ENCODE measurements around the gene NCR2.

NCR2 gene

DNA sequence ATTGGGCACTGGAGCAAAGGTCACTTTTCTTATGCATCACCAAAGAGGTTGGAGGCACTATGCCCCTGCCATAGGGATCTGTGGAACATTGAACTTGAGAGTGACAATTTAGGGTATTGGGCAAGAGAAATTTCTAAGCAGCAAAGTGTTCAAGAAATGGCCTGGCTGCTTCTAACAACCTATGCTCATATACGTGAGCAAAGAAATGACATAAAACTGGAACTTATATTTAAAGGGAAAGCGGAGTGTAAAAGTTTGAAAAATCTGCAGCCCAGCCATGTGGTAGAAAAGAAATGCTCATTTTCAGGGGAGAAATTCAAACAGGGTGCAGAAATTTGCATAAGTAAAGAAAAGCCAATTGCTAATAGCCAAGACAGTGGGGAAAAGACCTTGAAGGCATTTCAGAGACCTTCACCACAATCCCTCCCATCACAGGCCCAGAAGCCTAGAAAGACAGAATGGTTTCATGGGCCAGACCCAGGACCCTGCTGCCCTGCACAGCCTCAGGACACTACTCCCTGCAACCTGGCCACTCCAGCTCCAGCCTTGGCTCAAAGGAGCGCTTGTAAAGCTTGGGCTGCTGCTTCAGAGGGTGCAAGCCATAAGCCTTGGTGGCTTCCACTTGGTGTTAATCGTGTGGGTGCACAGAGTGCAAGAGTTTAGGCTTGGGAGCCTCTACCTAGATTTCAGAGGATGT is 24.4 kb downstream of the NCR2 start:
- no peak for DNase-seq

DNA sequence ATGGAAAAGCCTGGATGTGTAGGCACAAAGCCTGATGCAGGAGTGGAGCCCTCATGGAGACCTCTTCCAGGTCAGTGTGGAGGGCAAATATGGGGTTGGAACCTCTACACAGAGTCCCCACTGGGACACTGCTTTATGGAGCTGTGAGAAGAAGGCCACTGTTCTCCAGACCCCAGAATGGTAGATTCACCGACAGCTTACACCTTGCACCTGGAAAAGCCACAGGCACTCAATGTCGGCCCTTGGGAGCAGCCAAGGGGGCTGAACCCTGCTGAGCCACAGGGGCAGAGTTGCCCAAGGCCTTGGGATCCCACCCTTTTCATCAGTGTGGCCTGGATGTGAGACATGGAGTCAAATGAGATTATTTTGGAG is 24.9 kb downstream of the NCR2 start:
- DNase-seq = no peak

DNA sequence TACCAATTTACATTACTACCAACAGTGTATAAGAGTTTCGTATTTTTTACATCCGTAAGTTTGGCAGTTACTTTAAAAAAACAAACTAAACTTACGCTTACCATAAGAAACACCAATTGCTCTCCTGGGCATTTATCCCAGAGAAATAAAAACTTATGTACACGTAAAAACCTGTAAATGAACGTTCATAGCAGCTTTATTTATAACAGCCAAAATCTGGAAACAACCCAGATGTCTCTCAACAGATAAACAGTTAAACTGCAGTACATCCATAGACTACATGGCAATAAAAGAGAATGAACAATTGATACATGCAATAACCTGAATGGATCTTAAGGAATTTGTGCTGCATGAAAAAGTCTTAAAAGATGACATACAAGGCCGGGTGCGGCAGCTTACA is 30.7 kb downstream of the NCR2 start:
- DNase-seq = no peak

DNA sequence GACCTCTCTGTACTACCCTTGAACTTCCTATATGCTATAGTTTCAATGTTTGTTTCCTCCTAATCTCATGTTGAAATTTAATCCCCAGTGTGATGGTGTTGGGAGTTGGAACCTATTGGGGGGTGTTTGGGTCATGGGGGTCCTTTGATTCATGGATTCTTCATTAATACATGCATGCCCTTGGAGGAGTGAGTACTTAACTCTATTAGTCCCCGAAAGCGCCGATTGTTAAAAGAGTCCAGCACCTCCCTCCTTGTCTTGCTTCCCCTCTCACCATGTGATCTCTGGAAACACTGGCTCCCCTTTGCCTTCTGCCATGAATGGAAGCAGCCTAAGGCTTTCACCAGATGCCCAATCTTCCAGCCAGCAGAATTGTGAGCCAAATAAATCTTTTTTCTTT is 31.7 kb downstream of the NCR2 start:
- DNase-seq = no peak

DNA sequence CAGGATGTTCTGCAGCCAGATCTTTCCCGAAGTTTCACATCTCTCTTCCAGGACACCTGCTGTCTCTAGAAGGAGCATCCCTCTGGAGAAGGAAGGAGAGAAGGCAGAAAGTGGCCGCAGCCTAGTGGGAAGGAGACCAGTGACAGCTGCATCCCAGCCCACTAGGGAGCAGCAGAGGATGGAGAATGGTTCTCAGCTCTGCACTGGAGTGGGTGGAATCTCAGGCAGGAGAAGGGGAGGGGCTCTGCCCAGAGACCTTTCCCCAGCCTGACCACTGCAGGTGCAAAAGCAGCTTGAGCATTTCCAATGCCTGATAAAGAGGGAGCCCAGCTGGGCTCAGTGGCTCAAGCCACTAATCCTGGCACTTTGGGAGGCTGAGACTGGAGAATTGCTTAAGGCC is 32.3 kb downstream of the NCR2 start:
- no peak for DNase-seq

DNA sequence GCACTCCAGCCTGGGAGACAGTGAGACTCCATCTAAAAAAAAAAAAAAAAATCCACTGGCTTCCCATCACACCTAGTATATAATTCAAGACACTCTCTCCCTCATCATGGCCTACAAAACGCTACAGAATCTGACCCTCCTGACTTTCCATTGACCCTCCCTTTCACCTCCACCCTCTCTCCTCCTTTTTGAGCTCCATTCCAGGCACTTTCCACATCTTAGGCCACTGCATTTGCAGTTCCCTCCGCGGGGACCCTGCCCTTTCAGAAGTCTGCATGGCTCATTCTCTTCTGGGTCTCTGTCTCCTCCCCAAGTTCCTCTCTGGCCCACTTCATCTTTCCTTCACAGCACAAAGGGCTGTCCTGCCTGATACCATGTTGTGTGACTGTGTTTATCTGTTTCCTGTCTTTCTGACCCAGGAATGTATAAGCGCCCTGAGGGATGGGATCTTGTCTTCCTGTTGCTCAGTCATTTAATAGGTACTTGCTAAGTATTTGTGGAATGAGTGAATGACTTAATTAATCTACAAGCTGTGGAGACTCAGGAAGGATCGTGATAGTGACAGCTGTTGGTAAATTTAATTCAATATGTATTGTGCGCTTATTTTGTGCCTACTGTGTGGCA is 35.2 kb downstream of the NCR2 start:
- no peak for DNase-seq

DNA sequence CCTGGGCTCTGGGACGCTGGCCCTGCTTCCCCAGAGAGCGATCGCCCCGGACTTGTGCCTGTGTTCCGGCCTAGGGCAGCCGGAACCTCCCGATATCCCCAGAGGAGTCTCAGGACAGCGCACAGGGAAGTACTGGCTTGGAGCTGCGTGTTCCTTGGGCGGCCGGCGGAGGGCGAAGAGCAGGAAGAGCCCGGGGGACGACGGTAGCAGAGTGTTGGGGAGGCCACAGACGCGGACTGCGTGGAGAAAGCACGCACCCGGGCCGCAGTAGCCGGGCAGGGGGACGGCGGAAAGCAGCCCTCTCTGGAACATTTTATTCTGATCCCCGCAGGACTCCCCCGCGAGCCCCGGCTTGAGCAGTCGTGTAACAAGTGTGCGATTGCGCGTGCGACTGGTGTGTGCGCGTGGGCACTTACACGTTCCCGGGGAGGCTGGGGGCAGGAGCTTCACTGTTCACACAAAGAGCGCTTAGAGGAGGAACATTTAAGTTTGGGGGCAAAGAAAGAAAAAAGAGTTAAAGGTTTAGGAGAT is 36.1 kb downstream of the NCR2 start:
- DNase-seq = no peak

DNA sequence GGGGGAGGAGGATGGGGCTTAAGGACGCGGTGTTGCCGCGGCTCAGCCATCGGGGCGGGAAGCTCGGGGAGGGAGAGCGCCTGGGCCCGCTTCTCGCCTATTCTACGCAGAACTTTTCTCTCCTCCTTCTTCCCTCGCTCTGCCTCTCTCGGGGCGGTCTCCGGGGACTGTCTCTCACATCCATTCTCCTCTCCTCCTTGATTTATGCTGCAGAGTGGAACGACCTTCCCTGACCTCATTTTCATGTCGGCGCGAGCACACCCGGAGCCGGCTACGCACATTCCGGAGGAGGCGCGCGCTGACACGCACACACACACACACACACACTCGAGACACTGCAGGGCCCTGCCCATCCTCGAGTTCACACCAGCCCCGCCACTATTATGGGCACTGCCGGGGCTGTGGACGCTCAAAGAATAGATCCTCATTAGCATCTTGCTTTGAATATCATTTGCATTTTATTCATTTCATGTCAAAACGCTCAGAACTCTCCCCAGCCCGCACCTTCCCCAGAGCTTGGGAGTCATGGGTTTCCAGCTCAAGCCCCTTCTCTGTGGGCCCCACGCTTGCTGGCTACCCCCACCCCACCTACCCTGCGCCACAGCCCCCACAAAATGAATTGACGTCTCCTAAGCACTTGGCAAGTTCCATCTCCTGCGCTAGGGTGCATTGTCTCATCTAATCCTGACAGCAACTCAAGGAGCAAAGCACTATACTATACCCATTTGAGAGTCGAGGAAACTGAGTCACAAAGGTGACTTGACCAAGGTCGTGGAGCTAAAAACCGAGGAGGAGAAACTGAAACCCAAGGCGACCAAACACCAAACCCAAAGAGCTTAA is 36.8 kb downstream of the NCR2 start:
- no peak for DNase-seq

DNA sequence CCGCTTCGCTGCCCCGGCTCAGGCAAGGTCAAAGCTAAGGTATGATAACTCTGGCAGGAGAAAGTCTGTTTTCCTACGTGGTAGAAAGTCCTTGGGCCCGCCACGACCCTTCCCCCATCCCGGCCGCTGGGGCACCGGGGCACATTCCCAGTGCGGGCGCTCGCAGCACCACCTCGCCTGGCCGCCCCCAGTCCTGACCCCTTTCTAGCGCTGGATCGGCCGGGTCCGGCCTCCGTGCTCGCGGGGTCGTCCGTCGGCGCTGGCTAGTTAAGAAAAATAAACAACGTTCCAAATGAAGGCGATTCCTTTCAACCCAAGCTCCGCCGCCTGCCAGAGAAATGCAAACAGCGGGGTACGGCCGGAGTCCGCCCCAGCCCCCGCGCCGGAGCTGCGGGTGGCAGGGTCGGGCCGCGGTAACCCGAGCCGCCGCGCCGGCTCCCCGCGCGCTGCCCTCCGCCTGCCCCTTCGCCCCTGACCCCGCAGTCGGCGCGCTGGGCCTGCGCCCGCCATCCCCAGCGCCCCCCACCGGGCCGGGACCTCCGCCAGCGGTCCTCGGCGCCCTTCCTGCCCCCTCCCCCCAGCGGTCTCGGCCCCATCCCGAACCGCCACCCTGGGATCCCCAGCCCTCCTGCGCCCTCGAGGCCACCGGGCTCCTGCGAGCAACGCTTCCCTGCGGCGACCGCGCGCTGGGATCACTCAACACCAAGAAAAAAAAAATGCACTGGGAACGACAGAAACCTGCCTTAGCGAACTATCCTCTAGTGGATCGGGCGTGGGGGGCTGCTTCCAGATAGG is 37.6 kb downstream of the NCR2 start:
- no peak for DNase-seq

DNA sequence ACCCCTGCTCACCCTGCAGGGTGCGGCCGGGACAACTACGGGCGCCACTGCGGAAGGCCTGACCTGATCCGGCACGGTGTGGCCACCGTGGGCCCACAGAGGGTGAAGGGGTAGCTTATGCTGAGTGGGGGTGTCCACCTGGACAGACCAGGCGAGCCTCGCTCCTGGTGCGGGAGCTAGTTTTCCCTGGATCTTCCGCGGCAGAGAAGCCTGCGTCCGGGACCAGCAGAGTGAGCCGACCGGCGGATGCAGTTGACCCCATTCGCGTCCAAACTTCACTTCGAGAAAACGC is 38.2 kb downstream of the NCR2 start:
- no peak for DNase-seq

DNA sequence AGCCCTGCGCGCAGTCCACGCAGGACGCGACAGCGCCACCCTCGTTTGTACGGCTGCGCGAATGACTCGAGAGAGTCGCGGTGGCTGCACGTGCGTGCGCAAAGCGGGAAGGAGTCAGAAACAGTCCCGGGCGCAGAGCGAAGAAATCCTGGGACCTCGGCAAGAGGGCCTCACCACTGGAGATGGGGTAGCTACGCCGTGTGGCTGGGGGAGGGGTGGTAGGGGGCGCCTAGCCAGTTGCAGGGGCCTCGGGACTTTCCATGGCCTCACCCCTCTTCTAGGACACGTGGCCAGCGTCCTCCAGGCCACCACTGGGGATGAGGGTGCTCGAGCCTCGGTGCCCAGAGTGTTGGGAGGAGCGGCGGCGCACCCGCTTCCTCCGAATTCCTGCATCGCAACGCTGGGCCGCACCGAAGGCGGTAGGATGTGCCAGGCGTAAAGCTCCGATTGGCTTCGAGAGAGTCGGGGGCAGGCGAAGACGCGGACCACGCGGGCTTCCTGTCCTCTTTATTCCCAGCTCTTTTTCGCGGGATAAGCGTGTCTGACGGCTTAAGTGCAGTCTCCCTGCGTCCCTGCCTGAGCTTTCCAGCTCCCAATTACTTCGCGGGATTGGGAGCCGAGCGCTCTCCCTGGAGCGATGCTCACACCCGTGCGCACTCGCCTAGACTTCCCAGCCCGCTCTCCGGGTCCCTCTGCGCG is 38.7 kb downstream of the NCR2 start:
- DNase-seq = no peak

DNA sequence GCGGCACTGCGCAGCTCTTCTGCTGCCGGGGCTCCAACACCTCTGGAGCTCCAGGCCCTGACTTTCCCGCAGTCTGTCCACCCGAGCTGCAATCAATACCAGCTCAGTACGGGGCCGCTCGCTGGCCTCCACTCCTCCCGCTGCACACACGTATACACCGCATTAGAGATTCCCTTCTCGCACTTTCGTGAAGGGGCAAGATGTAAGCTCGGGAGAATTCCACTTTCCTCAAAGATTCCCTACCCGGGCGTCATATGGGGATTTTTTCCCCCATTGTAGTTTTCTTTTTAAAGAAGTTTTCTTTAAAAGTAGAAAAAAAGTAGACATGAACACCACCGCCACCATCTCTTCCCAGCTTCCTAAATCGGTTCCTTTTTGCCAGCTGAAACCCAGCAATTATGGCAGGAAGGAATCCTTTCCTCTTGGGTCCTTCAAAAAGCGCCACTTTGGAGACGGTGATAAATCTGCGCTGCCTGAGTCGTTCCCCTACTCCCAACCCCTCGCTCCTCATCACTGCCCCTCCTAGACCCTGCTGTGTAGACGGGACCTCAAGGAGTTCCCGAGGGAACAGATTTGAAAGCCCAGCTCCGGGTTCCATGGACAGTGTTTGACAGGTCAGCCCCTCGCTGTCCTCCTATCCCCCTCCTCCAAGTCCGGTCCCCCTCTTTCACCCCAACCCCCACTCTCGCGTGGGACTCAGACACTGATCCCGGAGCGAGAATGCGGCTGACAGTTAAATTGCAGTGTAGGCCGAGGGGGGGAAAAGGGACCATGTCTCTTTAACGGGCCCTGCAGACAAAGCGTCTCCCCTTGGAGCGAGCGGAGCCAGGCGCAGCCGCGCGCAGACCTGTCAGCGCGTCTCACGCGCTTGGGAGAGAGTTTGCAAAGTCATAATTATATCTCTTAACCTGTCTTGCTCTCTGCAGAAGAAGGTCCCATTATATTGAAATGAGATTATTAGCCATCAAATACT is 39.5 kb downstream of the NCR2 start:
- DNase-seq = no peak

DNA sequence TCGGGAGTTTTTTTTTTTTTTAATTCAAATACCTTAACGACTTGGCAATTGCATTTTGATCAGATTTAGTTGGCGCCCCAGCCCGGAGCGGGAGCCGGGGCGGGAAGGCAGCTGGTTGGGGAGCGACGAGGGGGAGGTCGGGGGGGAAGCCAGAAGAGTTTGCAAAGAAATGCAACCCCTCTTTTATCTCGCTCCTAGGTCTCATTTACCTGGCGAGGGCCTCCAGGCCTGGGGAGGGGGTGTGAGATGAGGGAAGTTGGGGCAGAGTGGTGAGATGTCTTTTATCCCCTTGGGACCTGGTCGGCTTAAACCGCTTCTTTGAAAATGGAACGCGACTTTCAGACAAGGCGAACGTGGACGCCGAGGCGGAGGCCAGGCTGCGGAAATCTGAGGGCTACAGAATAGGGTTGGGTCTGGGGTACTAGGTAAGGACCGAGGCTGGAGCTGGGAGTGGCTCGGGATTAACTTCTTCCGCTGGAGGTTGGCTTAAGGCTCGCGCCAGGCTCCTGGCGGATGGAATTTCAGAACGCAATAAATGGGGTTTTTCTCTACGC is 40.3 kb downstream of the NCR2 start:
- DNase-seq = no peak

DNA sequence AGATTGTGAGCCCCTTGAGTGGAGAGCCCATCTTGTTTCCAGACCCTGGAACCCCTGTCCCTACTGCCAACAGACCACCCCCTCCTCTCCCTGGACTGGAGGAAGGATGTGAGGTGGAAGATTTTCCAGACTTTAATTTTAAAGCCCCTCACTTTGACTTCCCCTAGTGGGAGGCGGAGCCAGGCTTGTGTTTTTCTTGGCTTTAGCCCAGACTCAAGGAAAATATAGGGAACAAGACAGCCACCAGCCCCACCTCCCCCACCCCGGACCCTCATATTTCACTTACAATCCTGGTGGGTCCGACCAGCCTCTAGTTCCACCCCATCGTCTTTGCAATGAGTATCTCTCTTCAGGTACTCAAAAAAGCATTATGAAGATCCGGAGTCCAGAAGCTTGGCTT is 40.8 kb downstream of the NCR2 start:
- DNase-seq = no peak

DNA sequence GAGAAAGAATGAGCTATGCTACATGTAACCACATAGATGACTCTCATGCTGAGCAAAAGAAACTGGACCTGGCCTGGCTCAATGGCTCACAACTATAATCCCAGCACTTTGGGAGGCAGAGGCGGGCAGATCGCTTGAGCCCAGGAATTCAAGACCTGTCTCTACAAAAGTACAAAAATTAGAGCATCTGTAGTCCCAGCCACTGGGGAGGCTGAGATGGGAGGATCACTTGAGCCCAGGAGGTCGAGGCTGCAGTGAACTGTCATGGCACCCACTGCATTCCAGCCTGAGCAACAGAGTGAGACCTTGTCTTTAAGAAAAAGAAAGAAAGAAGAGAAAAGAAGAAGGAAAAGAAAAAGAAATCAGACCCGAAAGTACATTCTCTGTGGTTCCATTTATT is 41.7 kb downstream of the NCR2 start:
- DNase-seq = no peak

DNA sequence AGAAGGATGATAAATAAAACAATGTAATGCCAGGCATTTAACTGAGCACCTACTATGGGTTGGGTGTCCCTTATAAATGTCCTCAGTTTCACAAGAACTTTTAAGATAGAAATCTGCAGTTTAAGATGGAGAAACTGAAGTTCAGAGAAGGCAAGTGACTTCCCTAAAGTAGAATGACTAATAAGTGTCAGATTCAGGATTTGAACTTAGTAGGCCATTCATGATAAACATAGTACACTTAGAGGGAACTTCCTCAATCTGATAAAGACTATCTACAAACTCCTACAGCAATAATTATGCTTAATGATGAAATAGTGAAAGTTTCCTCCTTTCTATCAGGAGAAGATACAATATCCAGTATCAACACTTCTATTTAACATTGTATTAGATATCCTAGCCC is 43.9 kb downstream of the NCR2 start:
- DNase-seq = no peak

DNA sequence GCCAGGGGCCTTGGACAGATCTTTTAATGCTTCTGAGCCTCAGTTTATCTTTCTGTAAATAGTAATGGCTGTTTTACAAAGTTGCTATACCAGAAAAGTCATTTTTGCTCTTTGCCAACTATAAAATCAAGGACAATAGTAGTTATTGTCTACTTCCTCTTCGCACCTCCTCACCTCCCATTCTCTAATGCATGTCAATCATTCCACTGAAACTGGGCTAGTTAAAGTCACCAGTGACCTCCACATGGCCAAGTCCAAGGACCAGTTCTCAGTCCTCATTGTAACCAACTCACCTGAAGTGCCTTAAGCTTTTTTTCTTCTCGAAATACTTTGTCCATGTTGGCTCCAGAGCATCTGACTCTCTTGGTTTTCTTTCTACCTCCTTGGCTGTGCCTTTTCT is 51.2 kb downstream of the NCR2 start:
- no peak for DNase-seq

DNA sequence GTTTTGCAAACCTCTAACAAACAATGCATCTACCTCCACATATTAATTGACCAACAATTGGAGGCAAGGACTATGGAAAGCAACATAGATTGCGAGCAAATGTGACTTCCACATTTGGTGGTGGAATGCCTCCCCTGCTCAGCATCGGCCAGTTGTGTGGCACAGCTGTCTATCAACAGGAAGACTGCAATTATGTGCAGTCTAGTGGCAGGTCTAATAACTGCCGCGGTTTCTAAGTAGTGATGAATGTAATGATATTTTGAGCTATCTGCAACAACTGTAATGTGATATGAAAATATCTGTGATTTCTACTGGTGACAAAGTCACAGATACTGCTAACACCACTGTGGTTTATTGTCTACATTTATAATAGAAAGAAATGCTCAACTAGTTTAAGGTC is 56.8 kb downstream of the NCR2 start:
- no peak for DNase-seq

DNA sequence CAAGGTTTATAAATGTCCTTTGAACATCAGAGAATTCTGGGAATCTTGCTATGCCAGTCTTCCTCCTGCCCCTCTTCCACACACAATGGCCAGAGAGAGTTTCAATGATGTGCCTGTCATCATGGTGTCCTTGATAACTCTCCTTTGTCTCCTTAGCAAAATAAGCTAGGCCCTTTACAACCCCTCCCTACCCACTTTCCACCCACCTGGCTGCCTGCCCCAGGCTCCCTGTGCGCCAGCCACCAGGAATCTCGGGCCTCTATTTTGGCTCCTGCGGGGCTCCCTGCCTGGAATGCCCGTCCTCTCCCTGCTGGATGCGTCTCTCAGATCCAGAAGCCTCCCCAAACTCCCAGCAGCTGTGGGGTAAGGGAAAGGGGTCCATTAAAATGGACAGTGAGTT is 60.9 kb downstream of the NCR2 start:
- no peak for DNase-seq

DNA sequence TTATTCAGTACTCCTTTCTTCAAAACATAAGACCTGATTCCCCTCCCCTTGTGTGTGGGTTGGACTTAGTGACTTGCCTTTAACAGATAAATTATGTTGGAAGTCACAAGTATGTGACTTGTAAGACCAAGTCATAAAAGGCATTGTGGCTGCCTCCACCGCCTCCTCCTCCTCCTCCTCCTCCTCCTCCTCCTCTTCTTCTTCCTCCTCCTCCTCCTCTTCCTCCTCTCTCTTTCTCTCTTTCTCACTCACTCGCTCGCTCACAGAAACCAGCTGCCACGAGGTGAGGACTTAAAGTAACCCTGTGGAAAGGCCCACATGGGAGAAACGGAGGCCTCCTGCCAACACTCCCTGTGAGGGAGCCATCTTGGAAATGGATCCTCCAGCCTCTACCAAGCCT is 64.0 kb downstream of the NCR2 start:
- no peak for DNase-seq
